Brain microvascular endothelial cell (primary cell): ENCODE measurements around the gene TAF11L6.
"Not testable (repeated sequence)": the region's sequence is repeated elsewhere in the genome, so short reads cannot be mapped to it uniquely, and the experiment has no call there.

Experiments
- DNase-seq: peaks from one replicate; pipeline ENCODE4 v3.0.0-alpha.2; 2020
- H3K27ac ChIP-seq: fragments of 250-450 bp; sonication (Bioruptor Pico); 2 replicates; pipeline ENCODE4 v1.5.1; 2020; ENCODE audit warnings: mild to moderate bottlenecking, moderate library complexity
- H3K27me3 ChIP-seq: fragments of 250-450 bp; sonication (Bioruptor Pico); replicated peaks from 2 replicates; pipeline ENCODE4 v1.5.1; 2020; ENCODE audit warnings: mild to moderate bottlenecking
- H3K36me3 ChIP-seq: fragments of 250-450 bp; sonication (Bioruptor Pico); replicated peaks from 2 replicates; pipeline ENCODE4 v1.5.1; 2020; ENCODE audit warnings: mild to moderate bottlenecking
- H3K4me3 ChIP-seq: 2 replicates; pipeline ENCODE4 v1.5.1; 2011; ENCODE audit warnings: low read depth, mild to moderate bottlenecking, control low read depth, low read length, moderate library complexity
- CTCF ChIP-seq: IDR thresholded peaks from 2 replicates; pipeline ENCODE4 v1.5.1; 2011; ENCODE audit warnings: low read depth, mild to moderate bottlenecking, moderate library complexity, low read length, control low read depth, inconsistent platforms; ENCODE audit errors: missing control alignments
- in situ Hi-C: cut with HindIII; loops from 2 replicates; pipeline ENCODE4 v1.10.0; 2017; ENCODE audit warnings: low sequenced_read_pairs, low pct_ligation_motif_present

The TAF11L6 gene

GRCh38 chr5:17528369-17528768 is at the start of gene TAF11L6:
Gene TAF11L6 (plus strand): TSS chr5:17528669.
- H3K4me3 ChIP-seq, H3K36me3 ChIP-seq, in situ Hi-C loops, H3K27me3 ChIP-seq, H3K27ac ChIP-seq, DNase-seq: not testable (repeated sequence)

- Histone ChIP-seq H3K27ac (no peak overlapping the region), H3K27me3 (no peaks in the 10 kb centered on the region), H3K36me3 (no peaks in the 10 kb centered on the region), H3K4me3 (no peak overlapping the region)
- TF ChIP-seq CTCF, result no peak
- in situ Hi-C loops, result no loop called here
- DNase-seq, result no peak
Observed at GRCh38 chr5:17481378-17481777, 47.1 kb upstream of the TAF11L6 start.

- Histone ChIP-seq H3K36me3 (no peaks in the 10 kb centered on the region), H3K27me3 (no peaks in the 10 kb centered on the region), H3K27ac (no peak overlapping the region), H3K4me3 (no peak overlapping the region)
- no peak for TF ChIP-seq CTCF
- in situ Hi-C loops, result no loop called here
- DNase-seq, result no peak
Observed at GRCh38 chr5:17482790-17483189, 45.7 kb upstream of the TAF11L6 start.

- H3K4me3 ChIP-seq, in situ Hi-C loops, H3K27me3 ChIP-seq, DNase-seq, H3K36me3 ChIP-seq, H3K27ac ChIP-seq: not testable (repeated sequence)
Observed at GRCh38 chr5:17486464-17487173, 41.9 kb upstream of the TAF11L6 start.

- no peak for TF ChIP-seq CTCF
- in situ Hi-C loops, result no loop called here
- no peak overlapping the region for H3K27ac ChIP-seq
- no peaks in the 10 kb centered on the region for H3K36me3 ChIP-seq
- no peak for DNase-seq
- no peak overlapping the region for H3K4me3 ChIP-seq
- H3K27me3 ChIP-seq, result no peaks in the 10 kb centered on the region
Observed at GRCh38 chr5:17487174-17487512, 41.3 kb upstream of the TAF11L6 start.

- H3K4me3 ChIP-seq, H3K27ac ChIP-seq, in situ Hi-C loops, H3K36me3 ChIP-seq, H3K27me3 ChIP-seq, DNase-seq: not testable (repeated sequence)
Observed at GRCh38 chr5:17491257-17491656, 37.2 kb upstream of the TAF11L6 start.

- no peak overlapping the region for H3K4me3 ChIP-seq
- H3K36me3 ChIP-seq, result no peaks in the 10 kb centered on the region
- no peak overlapping the region for H3K27ac ChIP-seq
- H3K27me3 ChIP-seq, result no peaks in the 10 kb centered on the region
- DNase-seq, result no peak
- no peak for TF ChIP-seq CTCF
- in situ Hi-C loops, result no loop called here
Observed at GRCh38 chr5:17492770-17493169, 35.7 kb upstream of the TAF11L6 start.
